Astrocyte (in vitro differentiated cells and primary cell): Measurements from ENCODE around the gene WDR7.

Experiments used
- EZH2 ChIP-seq: IDR thresholded peaks from 2 replicates; pipeline ENCODE4 v1.6.1; 2012; ENCODE audit warnings: mild to moderate bottlenecking, low read length, inconsistent platforms; ENCODE audit not compliant: insufficient read depth
- TF ChIP-seq, protein P1 (sequence below): IDR thresholded peaks from 2 replicates; pipeline ENCODE4 v1.5.1; 2011; ENCODE audit warnings: low read depth, mild to moderate bottlenecking, inconsistent platforms, low read length, moderate library complexity; ENCODE audit not compliant: insufficient read depth

DNA sequence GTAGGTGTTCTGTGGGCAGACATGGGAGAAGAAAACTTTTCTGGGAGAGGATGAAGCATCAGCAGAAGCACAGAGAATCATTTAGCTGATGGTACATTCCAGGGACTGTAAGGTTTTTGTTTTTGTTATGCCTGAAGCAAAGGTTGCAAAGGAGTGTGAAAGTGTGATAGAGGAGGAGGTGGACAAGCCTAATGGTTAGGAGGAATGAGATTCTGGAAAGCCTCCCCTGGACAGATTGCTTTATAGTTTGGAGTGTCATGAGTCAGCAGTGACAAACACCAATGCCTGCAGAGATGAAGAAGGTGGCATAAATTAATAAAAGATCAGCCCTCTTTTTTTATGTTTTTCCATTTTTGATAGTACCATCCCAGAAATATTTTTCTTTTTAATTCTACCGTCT, 324.1 kb downstream of the WDR7 start:
- TF ChIP-seq, protein P1, sequence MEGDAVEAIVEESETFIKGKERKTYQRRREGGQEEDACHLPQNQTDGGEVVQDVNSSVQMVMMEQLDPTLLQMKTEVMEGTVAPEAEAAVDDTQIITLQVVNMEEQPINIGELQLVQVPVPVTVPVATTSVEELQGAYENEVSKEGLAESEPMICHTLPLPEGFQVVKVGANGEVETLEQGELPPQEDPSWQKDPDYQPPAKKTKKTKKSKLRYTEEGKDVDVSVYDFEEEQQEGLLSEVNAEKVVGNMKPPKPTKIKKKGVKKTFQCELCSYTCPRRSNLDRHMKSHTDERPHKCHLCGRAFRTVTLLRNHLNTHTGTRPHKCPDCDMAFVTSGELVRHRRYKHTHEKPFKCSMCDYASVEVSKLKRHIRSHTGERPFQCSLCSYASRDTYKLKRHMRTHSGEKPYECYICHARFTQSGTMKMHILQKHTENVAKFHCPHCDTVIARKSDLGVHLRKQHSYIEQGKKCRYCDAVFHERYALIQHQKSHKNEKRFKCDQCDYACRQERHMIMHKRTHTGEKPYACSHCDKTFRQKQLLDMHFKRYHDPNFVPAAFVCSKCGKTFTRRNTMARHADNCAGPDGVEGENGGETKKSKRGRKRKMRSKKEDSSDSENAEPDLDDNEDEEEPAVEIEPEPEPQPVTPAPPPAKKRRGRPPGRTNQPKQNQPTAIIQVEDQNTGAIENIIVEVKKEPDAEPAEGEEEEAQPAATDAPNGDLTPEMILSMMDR: no peak
- TF ChIP-seq EZH2: no peak
